ENCODE results near the gene GPR31. TPM values are rescaled to one million over a fixed set of nuclear protein-coding genes. Genes with fewer than 3 reads are reported as not detected.

Gene GPR31
- total RNA-seq, 4 donors from 2014 or later = not detected

DNA sequence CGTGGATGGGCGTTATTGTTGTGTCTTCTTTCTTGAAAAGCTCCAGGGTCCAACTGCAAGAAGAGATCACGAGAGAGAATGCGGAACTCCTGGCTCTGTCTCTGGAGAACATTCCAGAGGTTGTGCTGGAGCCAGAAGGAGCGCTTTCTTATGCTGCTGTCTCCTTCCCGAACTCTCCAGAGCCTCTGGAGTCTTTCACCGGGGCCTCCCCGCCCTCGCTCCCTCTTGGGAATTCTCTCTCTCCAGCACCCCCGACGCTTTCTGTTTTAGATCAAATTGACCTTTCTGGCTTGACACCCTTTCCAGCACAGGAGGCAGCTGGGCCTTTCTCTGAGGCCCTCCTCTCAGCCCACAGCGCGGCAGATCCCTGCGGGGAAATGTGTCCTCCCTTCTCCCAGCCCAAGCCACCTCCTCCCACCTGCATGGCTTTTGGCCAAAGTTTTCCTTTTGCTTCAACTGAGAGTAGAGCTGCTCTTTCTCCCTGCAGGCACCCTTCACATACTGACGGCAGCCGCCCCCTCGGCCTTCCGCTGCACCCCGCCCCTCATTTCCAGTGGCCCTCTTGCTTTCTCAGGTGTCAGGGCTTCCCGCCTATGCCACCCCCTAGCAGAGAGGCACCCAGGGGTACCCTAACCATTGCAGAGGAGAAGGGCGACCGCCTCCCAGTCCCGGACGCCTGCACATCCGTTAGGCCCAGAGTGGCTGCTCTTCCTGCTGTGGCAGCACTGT, 41.5 kb downstream of the GPR31 start:
- Histone ChIP-seq H3K4me1 (no peaks in the 10 kb centered on the region), H3K27ac (no peak overlapping the region), H3K9me3 (no peaks in the 10 kb centered on the region), H3K36me3 (no peaks in the 10 kb centered on the region), H3K27me3 (peaks cover 0 to 5% (median 3%) of the 10 kb centered on the region in 3 donors), H3K4me3 (no peak overlapping the region)
- ATAC-seq (no peak), DNase-seq (no peak)
- in situ Hi-C loops (cut with MboI; ENCODE audit: low sequenced_read_pairs in 4 of 4) = no loop called here
- no peak for TF ChIP-seq POLR2A (IDR thresholded peaks at IDR 0.05)
- TF ChIP-seq CTCF (IDR thresholded peaks at IDR 0.05 in 4 of 5, conservative IDR thresholded peaks at IDR 0.05 in 1 of 5) = no peak
- intact Hi-C loops (cut with DNase I; ENCODE audit: low total_unique reads) = no loop called here

DNA sequence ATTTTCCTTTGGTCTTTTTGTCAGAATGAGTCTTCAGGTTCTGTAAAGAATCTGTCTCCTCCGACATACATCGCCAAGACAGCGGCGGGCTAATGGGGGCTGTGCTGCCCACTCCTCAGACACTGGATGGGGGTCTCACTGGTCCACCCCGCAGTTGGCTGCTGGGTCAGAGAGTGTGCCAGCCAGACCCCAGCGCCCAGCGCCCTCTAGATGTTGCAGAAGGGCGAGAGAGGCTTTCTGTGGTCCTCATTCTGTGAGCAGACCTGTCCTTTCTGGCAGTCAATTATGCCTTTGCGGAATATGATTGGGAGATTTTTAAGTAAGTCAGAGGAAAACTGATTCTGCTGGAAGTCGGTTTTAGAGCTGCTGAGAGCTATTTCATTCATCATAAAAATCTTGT, 42.7 kb downstream of the GPR31 start:
- intact Hi-C loops (cut with DNase I; ENCODE audit: low total_unique reads) = no loop called here

DNA sequence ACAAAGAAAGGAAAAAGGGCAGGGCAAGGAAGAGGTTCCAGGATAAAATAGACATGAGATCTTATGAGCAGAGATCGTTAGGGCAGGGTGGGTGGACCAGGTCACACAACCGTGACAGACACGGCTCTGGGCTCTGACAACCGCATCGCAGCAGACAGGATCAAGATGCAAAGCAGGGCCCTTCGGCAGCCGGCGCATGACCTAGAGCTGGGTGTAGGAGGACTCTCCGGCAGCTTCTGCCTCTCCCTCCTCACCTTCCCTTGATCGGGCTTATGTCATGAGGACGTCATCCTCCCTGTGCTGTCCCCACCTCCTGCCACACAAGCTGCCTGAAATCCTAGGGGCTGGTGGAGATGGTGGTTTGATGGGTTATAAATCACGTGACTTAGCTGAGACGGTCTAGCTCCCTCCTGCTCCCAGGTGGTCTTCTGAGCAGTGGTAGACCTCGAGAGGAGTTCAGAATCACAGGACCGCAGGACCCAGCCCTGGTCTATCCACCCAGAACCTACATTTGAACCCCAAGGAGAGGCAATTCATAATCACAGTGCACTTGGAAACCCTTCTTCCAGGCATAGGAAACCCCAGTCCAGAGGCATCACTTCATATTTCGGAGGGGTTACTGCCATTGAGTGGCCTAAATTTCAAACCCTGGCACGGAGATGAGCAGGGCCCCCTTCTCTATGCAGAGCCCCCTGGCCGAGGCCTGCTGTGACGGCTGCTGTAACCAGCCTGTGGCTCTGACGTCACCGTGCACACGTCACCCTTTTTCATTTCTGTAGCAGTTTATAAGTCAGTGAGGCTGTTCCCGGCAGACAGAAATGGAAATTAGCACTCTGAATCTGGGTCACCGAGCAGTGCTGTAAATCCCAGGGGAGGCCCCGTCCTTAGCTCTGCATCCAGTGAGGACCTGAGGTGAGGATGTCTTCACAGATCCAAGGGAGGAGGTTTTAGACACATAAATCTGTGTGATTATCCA, 43.6 kb downstream of the GPR31 start:
- Histone ChIP-seq H3K27ac (no peak overlapping the region), H3K27me3 (peaks cover 0 to 5% (median 0%) of the 10 kb centered on the region in 3 donors), H3K36me3 (no peaks in the 10 kb centered on the region), H3K4me1 (no peaks in the 10 kb centered on the region), H3K4me3 (no peak overlapping the region), H3K9me3 (no peaks in the 10 kb centered on the region)
- intact Hi-C loops (cut with DNase I; ENCODE audit: low total_unique reads) = no loop called here
- in situ Hi-C loops (cut with MboI; ENCODE audit: low sequenced_read_pairs in 4 of 4) = no loop called here
- no peak for TF ChIP-seq CTCF (IDR thresholded peaks at IDR 0.05 in 4 of 5, conservative IDR thresholded peaks at IDR 0.05 in 1 of 5)
- TF ChIP-seq POLR2A (IDR thresholded peaks at IDR 0.05) = no peak
- DNase-seq (no peak), ATAC-seq (no peak)

More for the DNA sequence above, 42.7 kb downstream of the GPR31 start:
- no peak overlapping the region for H3K4me3 ChIP-seq
- ATAC-seq (no peak), DNase-seq (no peak)
- TF ChIP-seq CTCF (IDR thresholded peaks at IDR 0.05 in 4 of 5, conservative IDR thresholded peaks at IDR 0.05 in 1 of 5) (no peak), POLR2A (IDR thresholded peaks at IDR 0.05) (no peak)
- no peaks in the 10 kb centered on the region for H3K36me3 ChIP-seq
- H3K9me3 ChIP-seq = no peaks in the 10 kb centered on the region
- no peak overlapping the region for H3K27ac ChIP-seq
- H3K4me1 ChIP-seq = no peaks in the 10 kb centered on the region
- in situ Hi-C loops (cut with MboI; ENCODE audit: low sequenced_read_pairs in 4 of 4) = no loop called here
- H3K27me3 ChIP-seq = peaks cover 0 to 5% (median 0%) of the 10 kb centered on the region in 3 donors

- H3K27ac ChIP-seq = no peak overlapping the region
- in situ Hi-C loops (cut with MboI; ENCODE audit: low sequenced_read_pairs in 4 of 4) (no loop called here), intact Hi-C loops (cut with DNase I; ENCODE audit: low total_unique reads) (no loop called here)
- DNase-seq (no peak), ATAC-seq (no peak)
- H3K4me1 ChIP-seq = no peaks in the 10 kb centered on the region
- no peaks in the 10 kb centered on the region for H3K9me3 ChIP-seq
- peaks cover 0 to 5% (median 0%) of the 10 kb centered on the region in 3 donors for H3K27me3 ChIP-seq
- TF ChIP-seq CTCF (IDR thresholded peaks at IDR 0.05 in 4 of 5, conservative IDR thresholded peaks at IDR 0.05 in 1 of 5) (no peak), POLR2A (IDR thresholded peaks at IDR 0.05) (no peak)
- no peak overlapping the region for H3K4me3 ChIP-seq
- H3K36me3 ChIP-seq = no peaks in the 10 kb centered on the region
Observed at GRCh38 chr6:167113047-167113754, 44.6 kb downstream of the GPR31 start.
